Keratinocyte (primary cell): ENCODE measurements around the gene SCAP. TPM values are rescaled to one million over a fixed set of nuclear protein-coding genes. Genes with fewer than 3 reads are reported as not detected.
A peak's percentile ranks its signal among the peaks of the same experiment; 100 is the strongest.

Experiments used
- DNase-seq: peaks from one replicate; pipeline ENCODE4 v3.0.0-alpha.2; 2011; ENCODE audit warnings: low read depth, missing footprints, low spot score
- FAIRE-seq: peaks from 2 replicates; lab custom pipeline; 2011; peaks lifted over from hg19 to GRCh38; lab: Jason Lieb, UNC
- H2AFZ ChIP-seq: 2 replicates; pipeline ENCODE4 v1.6.0; 2012; ENCODE audit warnings: low read length, control low read depth, inconsistent platforms; ENCODE audit not compliant: control insufficient read depth
- H3K27ac ChIP-seq: 2 replicates; pipeline ENCODE4 v1.5.1; 2011; ENCODE audit warnings: low read length; ENCODE audit not compliant: control insufficient read depth, insufficient read depth
- H3K27me3 ChIP-seq: 3 replicates; pipeline ENCODE4 v1.6.0; 2011; ENCODE audit warnings: low read length; ENCODE audit not compliant: control insufficient read depth, insufficient read depth; ENCODE audit errors: extremely low read depth
- H3K36me3 ChIP-seq, 2 experiments: 2 replicates in 1 of 2; 3 replicates in 1 of 2; pipeline ENCODE4 v1.5.1; 2011; ENCODE audit warnings: low read length in 2 of 2, mild to moderate bottlenecking in 1 of 2; ENCODE audit not compliant: control insufficient read depth in 2 of 2, insufficient read depth in 2 of 2; ENCODE audit errors: extremely low read depth in 1 of 2
- H3K4me1 ChIP-seq: 3 replicates; pipeline ENCODE4 v1.5.1; 2011; ENCODE audit warnings: low read length; ENCODE audit not compliant: control insufficient read depth, insufficient read depth; ENCODE audit errors: extremely low read depth
- H3K4me2 ChIP-seq: 3 replicates; pipeline ENCODE4 v1.6.0; 2011; ENCODE audit warnings: low read depth, low read length; ENCODE audit not compliant: control insufficient read depth, insufficient read depth; ENCODE audit errors: extremely low read depth
- H3K4me3 ChIP-seq, 3 experiments: fragments of 200-600 bp in 1 of 3; sonication (generic) in 1 of 3; 2 replicates in 2 of 3; 3 replicates in 1 of 3; pipeline ENCODE4 v1.5.1; 2011 to 2016; ENCODE audit warnings: low read length in 3 of 3, mild to moderate bottlenecking in 3 of 3, control low read depth in 2 of 3, inconsistent platforms in 1 of 3, low read depth in 1 of 3, mixed read lengths in 1 of 3, mixed run types in 1 of 3, moderate library complexity in 1 of 3; ENCODE audit not compliant: control insufficient read depth in 2 of 3, insufficient read depth in 2 of 3; ENCODE audit errors: extremely low read depth in 1 of 3
- H3K79me2 ChIP-seq: 2 replicates; pipeline ENCODE4 v1.6.0; 2012; ENCODE audit warnings: low read length; ENCODE audit not compliant: control insufficient read depth, insufficient read depth
- H3K9ac ChIP-seq: 3 replicates; pipeline ENCODE4 v1.6.0; 2011; ENCODE audit warnings: low read length; ENCODE audit not compliant: control insufficient read depth, insufficient read depth; ENCODE audit errors: extremely low read depth
- H3K9me1 ChIP-seq: 3 replicates; pipeline ENCODE4 v1.6.0; 2011; ENCODE audit warnings: low read length; ENCODE audit not compliant: control insufficient read depth, insufficient read depth; ENCODE audit errors: extremely low read depth
- H3K9me3 ChIP-seq: 2 replicates; pipeline ENCODE4 v1.5.1; 2012; ENCODE audit warnings: low read depth, low read length; ENCODE audit not compliant: control insufficient read depth
- H4K20me1 ChIP-seq: 3 replicates; pipeline ENCODE4 v1.6.0; 2011; ENCODE audit warnings: low read length; ENCODE audit not compliant: control insufficient read depth, insufficient read depth; ENCODE audit errors: extremely low read depth
- CTCF ChIP-seq, 3 experiments: IDR thresholded peaks in 1 of 3; conservative IDR thresholded peaks in 1 of 3; optimal IDR thresholded peaks in 1 of 3; 2 replicates in 2 of 3; 3 replicates in 1 of 3; pipeline versions ENCODE3 to v1.5.1; 2011; ENCODE audit warnings: low read length in 3 of 3, mild to moderate bottlenecking in 3 of 3, moderate library complexity in 2 of 3, control low read depth in 1 of 3, inconsistent platforms in 1 of 3; ENCODE audit not compliant: insufficient read depth in 2 of 3; ENCODE audit errors: extremely low read depth in 1 of 3
- EZH2 ChIP-seq: IDR thresholded peaks from one replicate; pipeline ENCODE4 v1.6.1; 2012; ENCODE audit warnings: inconsistent platforms, mild to moderate bottlenecking, low read length, moderate library complexity
- dilution Hi-C: fragments of 300-500 bp; cut with MboI; formaldehyde crosslinking; loops from one replicate; pipeline ENCODE4 v1.7.0; 2020; ENCODE audit warnings: low sequenced_read_pairs; ENCODE audit not compliant: extremely low pct_ligation_motif_present
- polyA plus RNA-seq, 5 experiments: library from polyadenylated mRNA; depleted of rRNA in 3 of 5; stranded (reverse) in 3 of 5; stranded (forward) in 1 of 5; unstranded in 1 of 5; fragments of >200 nt; gene quantifications; 1 replicate in 1 of 5; 2 replicates in 3 of 5; 3 replicates in 1 of 5; pipeline versions ENCODE4 v1.2.1 to v1.2.3, GENCODE V29; 2011 to 2012; ENCODE audit warnings: missing spikeins in 2 of 5, low read depth in 1 of 5, low replicate concordance in 1 of 5

The SCAP gene
- polyA plus RNA-seq, 1 donor (not counting 4 experiments of a cell fraction or from before 2014, with no cell fraction given): 17.7 TPM

- no peak overlapping the region for H3K4me3 ChIP-seq
- dilution Hi-C loops: no loop called here
- H4K20me1 ChIP-seq: no peaks in the 10 kb centered on the region
- no peaks in the 10 kb centered on the region for H3K27me3 ChIP-seq
- DNase-seq (peak; percentile 75), FAIRE-seq (peak; percentile 95)
- no peak overlapping the region for H3K4me2 ChIP-seq
- TF ChIP-seq CTCF (optimal IDR thresholded peaks at IDR 0.05 in 1 of 3, IDR thresholded peaks at IDR 0.05 in 1 of 3, conservative IDR thresholded peaks at IDR 0.05 in 1 of 3; ENCODE audit: extremely low read depth in 1 of 3, insufficient read depth in 2 of 3, low read length in 3 of 3) (peak; percentile 86 to 93 (median 91)), EZH2 (no peak)
- no peaks in the 10 kb centered on the region for H3K79me2 ChIP-seq
- H3K9me3 ChIP-seq: no peaks in the 10 kb centered on the region
- H3K27ac ChIP-seq: no peak overlapping the region
- H2AFZ ChIP-seq: no peak overlapping the region
- no peaks in the 10 kb centered on the region for H3K36me3 ChIP-seq
- H3K9me1 ChIP-seq: no peaks in the 10 kb centered on the region
- H3K9ac ChIP-seq: no peak overlapping the region
- H3K4me1 ChIP-seq: peaks cover 7% of the 10 kb centered on the region
These were observed 46.6 kb upstream of the SCAP start for GRCh38 chr3:47522082-47522987.

GRCh38 chr3:47520756-47521155, 45.0 kb upstream of the SCAP start:
- Histone ChIP-seq H3K27me3 (no peaks in the 10 kb centered on the region), H2AFZ (no peak overlapping the region), H3K27ac (no peak overlapping the region), H3K36me3 (no peaks in the 10 kb centered on the region), H3K9ac (no peak overlapping the region), H3K79me2 (no peaks in the 10 kb centered on the region), H3K4me3 (no peak overlapping the region), H3K4me2 (no peak overlapping the region), H4K20me1 (no peaks in the 10 kb centered on the region), H3K9me3 (no peaks in the 10 kb centered on the region), H3K4me1 (peaks cover 7% of the 10 kb centered on the region), H3K9me1 (no peaks in the 10 kb centered on the region)
- DNase-seq (no peak), FAIRE-seq (no peak)
- TF ChIP-seq CTCF (optimal IDR thresholded peaks at IDR 0.05 in 1 of 3, IDR thresholded peaks at IDR 0.05 in 1 of 3, conservative IDR thresholded peaks at IDR 0.05 in 1 of 3; ENCODE audit: extremely low read depth in 1 of 3, insufficient read depth in 2 of 3, low read length in 3 of 3) (no peak), EZH2 (no peak)
- dilution Hi-C loops: no loop called here
